Measurements from ENCODE around the gene STK38. TPM values are rescaled to one million over a fixed set of nuclear protein-coding genes. Genes with fewer than 3 reads are reported as not detected.

The STK38 gene
- total RNA-seq, 2 donors from 2014 or later, result 55.9 to 83.4 TPM

DNA sequence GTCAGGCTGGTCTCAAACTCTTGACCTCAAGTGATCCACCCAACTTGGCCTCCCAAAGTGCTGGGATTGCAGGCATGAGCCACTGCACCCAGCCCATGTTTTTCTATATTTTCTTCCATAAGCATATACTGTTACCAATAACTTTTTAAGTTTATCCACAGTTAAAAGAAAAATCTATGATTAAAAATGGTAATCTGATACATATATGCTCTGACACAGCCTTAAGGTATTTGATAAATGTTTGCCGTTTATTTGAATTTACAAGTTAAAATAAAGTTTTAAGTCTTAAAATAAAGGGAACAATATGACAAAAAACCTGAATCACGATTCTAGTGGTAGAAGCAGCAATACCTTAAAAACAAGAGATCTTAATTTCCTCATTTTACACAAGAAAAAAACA, 5.2 kb downstream of the STK38 start:
- no peaks in the 10 kb centered on the region for H3K4me1 ChIP-seq
- no peaks in the 10 kb centered on the region for H3K9me3 ChIP-seq
- DNase-seq, result no peak
- intact Hi-C loops (cut with DNase I), result no loop called here
- H3K27me3 ChIP-seq, result no peaks in the 10 kb centered on the region
- peaks cover 7% of the 10 kb centered on the region for H3K36me3 ChIP-seq
- TF ChIP-seq, protein P1, sequence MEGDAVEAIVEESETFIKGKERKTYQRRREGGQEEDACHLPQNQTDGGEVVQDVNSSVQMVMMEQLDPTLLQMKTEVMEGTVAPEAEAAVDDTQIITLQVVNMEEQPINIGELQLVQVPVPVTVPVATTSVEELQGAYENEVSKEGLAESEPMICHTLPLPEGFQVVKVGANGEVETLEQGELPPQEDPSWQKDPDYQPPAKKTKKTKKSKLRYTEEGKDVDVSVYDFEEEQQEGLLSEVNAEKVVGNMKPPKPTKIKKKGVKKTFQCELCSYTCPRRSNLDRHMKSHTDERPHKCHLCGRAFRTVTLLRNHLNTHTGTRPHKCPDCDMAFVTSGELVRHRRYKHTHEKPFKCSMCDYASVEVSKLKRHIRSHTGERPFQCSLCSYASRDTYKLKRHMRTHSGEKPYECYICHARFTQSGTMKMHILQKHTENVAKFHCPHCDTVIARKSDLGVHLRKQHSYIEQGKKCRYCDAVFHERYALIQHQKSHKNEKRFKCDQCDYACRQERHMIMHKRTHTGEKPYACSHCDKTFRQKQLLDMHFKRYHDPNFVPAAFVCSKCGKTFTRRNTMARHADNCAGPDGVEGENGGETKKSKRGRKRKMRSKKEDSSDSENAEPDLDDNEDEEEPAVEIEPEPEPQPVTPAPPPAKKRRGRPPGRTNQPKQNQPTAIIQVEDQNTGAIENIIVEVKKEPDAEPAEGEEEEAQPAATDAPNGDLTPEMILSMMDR (IDR thresholded peaks at IDR 0.05), result no peak
- no peak overlapping the region for H3K9ac ChIP-seq (ENCODE audit: low read depth in 2 of 2, low read length in 2 of 2)
- H3K27ac ChIP-seq, result no peak overlapping the region
- H3K4me3 ChIP-seq, result no peak overlapping the region

DNA sequence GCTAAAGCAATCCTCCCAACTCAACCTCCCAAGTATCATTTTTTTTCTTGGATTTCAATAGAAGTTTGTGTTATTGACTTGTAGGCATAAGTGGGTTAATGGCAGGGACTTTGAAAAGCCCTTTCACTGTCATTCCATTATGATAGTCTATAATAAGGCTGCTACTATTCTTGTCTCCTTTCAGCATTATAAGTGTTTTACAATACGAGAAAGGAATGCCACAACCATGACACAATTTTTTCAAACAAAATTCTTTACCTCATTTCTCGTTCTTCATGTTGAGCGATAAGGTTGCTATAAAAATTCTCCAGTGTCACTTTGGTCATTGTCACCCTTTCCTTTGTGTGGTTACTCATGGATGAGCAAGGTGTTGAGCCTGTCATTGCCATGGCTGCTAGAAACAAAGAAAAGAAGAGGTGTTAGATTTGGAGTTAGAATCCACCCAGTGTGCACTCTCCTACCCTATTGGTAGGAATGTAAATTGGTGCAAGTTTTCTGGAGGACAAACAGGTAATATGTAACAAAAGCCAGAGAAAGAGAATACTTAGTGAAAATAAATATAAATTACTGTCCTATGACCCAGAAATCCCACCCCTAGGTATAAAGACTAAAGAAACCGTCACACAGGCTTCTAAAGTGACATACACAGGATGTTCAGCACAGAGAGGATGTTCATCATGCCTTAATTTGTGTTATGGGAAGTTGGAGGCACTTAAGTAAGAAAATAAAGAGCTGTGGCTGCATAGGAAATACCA, 7.3 kb downstream of the STK38 start:
- Histone ChIP-seq H3K27me3 (no peaks in the 10 kb centered on the region), H3K4me3 (no peak overlapping the region), H3K9ac (ENCODE audit: low read depth in 2 of 2, low read length in 2 of 2) (no peak overlapping the region), H3K36me3 (peaks cover 7% of the 10 kb centered on the region), H3K4me1 (no peaks in the 10 kb centered on the region), H3K27ac (no peak overlapping the region), H3K9me3 (no peaks in the 10 kb centered on the region)
- intact Hi-C loops (cut with DNase I), result no loop called here
- TF ChIP-seq, protein P1 (IDR thresholded peaks at IDR 0.05), result no peak
- no peak for DNase-seq

DNA sequence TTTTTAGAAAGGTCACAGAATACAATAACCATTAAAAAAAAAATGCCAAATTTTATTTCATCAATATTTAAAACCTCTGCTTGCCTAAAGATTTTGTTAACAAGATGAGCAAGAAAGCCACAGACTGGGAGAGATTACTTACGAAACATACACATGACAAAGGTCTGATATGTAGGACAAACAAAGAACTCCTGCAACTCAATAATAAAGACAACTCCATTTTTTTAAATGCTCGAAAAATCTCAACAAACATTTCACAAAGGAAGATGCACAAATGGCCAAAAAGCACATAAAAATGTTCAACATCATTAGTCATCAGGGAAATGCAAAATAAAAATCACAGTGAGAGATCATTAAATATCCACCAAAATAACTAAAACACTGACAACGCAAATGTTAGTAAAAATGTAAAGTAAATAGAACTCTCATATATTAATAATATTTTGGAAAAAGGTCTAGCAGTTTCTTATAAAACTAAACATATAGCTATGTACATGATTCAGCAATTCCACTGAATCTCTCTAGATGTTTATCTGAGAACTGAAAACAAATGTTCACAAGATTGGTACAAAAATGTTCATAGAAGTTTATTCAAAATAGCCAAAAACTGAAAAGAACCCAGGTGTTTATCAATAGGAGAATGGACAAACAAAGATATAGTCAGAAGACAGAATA, 10.3 kb downstream of the STK38 start:
- Histone ChIP-seq H3K4me1 (no peaks in the 10 kb centered on the region), H3K4me3 (no peak overlapping the region), H3K36me3 (peaks cover 7% of the 10 kb centered on the region), H3K27me3 (no peaks in the 10 kb centered on the region), H3K27ac (no peak overlapping the region), H3K9me3 (no peaks in the 10 kb centered on the region), H3K9ac (ENCODE audit: low read depth in 2 of 2, low read length in 2 of 2) (no peak overlapping the region)
- intact Hi-C loops (cut with DNase I), result no loop called here
- TF ChIP-seq, protein P1 (IDR thresholded peaks at IDR 0.05), result no peak
- no peak for DNase-seq

DNA sequence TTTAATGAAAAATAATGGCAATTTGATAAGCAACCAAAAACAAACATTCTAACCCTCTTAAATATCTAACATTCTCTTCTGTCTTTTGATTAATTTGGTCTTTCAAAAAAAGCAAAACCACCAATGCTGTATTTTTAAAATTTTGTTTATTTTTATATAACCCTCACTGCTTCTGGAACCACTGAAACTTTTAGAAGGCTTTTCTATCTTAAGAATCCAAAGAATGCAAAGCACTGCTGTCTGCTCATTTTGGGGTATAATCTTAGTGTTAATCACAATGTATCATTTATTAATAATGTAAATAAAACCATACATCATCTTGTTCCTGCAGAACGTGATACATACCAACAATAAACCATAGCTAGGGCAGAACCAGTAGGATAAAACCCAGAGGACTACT, 14.0 kb downstream of the STK38 start:
- intact Hi-C loops (cut with DNase I), result no loop called here
- Histone ChIP-seq H3K4me3 (no peak overlapping the region), H3K27me3 (no peaks in the 10 kb centered on the region), H3K27ac (no peak overlapping the region), H3K4me1 (no peaks in the 10 kb centered on the region), H3K36me3 (no peaks in the 10 kb centered on the region), H3K9me3 (no peaks in the 10 kb centered on the region), H3K9ac (ENCODE audit: low read depth in 2 of 2, low read length in 2 of 2) (no peak overlapping the region)
- TF ChIP-seq, protein P1 (IDR thresholded peaks at IDR 0.05), result no peak
- no peak for DNase-seq

DNA sequence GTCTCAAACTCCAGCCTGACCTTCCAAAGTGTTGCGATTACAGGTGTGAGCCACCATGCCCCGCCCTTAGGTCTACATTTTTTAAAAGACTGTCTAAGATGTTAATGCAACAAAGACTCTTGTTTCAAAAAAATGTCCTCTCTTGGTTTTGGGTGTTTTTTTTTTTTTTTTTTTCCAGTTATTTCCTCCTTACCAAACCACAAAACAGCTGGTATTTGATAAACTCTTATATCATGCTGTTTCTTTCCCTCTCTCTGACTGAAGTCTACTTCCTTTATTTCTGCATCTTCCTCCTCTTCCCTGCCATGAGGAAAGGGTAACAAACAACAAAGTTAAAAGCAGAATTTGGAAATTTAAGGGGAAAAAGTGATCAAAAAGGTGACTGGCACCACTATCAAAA, 21.2 kb downstream of the STK38 start:
- no peaks in the 10 kb centered on the region for H3K4me1 ChIP-seq
- DNase-seq, result no peak
- no peaks in the 10 kb centered on the region for H3K27me3 ChIP-seq
- no peak overlapping the region for H3K27ac ChIP-seq
- H3K36me3 ChIP-seq, result peaks cover 8% of the 10 kb centered on the region
- intact Hi-C loops (cut with DNase I), result no loop called here
- no peak overlapping the region for H3K4me3 ChIP-seq
- no peak overlapping the region for H3K9ac ChIP-seq (ENCODE audit: low read depth in 2 of 2, low read length in 2 of 2)
- TF ChIP-seq, protein P1 (IDR thresholded peaks at IDR 0.05), result no peak
- H3K9me3 ChIP-seq, result no peaks in the 10 kb centered on the region

Data from colonic mucosa (tissue), 4 donors.